NCI-H1417 (cell line): ENCODE data around the gene SMIM45.
A peak's percentile ranks its signal among the peaks of the same experiment; 100 is the strongest.

ENCODE experiments used
- DNase-seq, 3 experiments: peaks; one replicate each; lab custom pipeline; 2025; lab: John Stamatoyannopoulos, UW

Gene SMIM45

GRCh38 chr22:41969110-41969646, 17.2 kb downstream of the SMIM45 start, which contains the start of gene SEPTIN3:
SEPTIN3 (plus strand) TSS chr22:41969443; CDS start chr22:41971493, 2,050 bp downstream.
- DNase-seq: no peak

GRCh38 chr22:41970601-41971000, 18.7 kb downstream of the SMIM45 start:
- no peak for DNase-seq

DNA sequence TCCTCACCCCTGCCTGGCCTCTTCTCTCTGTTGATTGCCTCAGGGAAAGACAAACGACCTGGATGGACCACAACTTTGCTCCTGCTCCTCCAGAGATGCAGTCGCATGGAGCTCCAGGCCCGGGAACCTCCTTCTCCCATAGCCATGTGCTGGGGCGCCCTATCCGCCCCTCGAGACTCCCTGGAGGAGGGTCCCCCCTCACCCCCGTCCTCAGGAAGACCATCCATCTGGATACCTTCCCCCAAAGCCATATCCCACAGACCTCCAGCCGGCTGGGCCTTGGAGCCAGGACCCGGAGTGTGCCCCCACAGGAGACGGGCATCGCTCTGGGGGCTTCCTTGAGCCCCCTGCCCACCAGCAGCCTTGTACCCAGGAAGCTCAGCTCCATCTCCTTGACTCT, 19.5 kb downstream of the SMIM45 start:
- no peak for DNase-seq

DNA sequence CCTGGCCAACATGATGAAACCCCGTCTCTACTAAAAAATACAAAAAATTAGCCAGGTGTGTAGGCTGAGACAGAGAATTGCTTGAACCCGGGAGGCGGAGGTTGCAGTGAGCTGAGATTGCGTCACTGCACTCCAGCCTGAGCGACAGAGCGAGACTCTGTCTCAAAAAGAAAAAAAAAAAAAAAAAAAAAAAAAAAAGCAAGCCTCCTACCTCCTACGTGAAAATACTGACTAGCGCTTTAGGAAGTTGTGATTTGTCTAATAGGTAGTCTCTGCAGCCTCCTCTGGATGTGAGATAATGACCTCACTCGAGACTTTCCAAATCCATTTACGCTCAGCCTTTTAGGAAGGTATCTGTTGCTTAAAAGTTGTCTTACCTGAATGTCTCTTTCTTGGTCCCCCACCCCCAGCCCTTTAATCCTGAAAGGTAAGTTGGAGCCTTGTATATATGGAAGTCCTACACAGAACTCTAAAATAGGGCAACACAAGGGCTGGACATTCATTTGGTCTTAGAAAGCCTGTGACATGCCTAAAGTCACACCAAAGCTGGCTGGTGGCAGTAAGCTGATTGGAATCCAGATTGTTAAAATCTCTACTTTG, 22.8 kb downstream of the SMIM45 start:
- no peak for DNase-seq

GRCh38 chr22:41975299-41976069, 23.5 kb downstream of the SMIM45 start:
- DNase-seq: peak in 1 of 3 experiments; percentile 16

DNA sequence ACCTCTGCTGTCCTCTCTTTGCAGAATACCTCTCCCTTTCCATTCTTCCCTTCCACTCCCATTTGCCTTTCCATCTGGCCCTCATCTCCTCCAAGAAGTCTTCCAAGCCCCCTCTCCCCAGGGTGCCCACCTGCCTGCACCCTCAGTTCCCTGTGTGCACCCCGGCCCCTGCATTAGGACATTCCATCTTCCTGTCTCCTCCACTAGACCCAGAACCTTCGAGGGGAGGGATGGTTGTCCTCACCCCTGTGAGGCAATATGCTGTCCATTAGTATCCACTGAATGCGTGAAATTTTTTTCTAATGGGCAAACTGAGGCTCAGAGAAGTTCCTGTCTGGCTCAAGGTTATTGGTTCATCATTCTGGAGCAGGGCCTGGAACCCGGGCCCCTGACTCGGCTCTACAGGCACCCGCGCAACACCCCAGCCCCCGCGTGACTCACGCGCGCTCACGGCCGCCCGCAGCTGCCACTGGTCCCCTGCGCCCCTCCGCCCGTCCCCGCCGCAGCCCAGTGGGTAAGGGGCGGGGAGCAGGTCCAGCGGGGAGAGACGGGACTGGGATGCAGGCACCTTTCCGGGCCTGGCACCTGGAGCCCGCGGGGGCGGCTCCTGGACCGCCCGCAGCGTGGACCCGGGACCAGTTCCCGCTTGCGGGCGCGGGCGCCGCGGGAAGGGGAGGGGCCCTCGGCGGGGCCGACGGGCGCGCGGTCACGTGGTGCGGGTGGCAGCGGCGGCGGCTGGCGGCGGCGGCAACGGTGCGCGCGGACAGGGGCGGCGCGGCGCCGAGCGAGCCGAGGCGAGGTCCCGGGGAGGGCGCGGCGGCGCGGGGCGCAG, 24.3 kb downstream of the SMIM45 start:
- DNase-seq: peak; percentile 24 to 66 (median 61)

- DNase-seq: peak; percentile 13 to 70 (median 38)
These were observed 25.1 kb downstream of the SMIM45 start for GRCh38 chr22:41976961-41977566.

DNA sequence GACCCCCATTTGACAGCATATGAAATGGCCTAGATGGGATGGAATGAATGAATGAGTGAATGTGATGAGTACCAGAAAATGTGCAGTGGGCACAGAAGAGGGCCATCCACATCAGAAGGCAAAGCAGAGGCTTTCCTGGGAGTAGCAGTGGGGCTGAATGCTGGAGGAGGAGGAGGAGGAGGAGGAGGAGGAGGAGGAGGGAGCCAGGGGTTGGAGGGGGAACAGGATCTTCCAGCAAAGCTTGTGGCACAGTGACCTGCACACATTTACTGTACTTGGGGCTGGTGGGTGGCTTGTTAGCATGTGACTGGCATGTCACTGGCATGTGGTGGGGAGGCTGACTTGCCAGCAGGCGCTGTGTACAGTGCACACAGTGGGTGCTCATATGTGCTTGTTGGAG, 26.8 kb downstream of the SMIM45 start:
- no peak for DNase-seq

DNA sequence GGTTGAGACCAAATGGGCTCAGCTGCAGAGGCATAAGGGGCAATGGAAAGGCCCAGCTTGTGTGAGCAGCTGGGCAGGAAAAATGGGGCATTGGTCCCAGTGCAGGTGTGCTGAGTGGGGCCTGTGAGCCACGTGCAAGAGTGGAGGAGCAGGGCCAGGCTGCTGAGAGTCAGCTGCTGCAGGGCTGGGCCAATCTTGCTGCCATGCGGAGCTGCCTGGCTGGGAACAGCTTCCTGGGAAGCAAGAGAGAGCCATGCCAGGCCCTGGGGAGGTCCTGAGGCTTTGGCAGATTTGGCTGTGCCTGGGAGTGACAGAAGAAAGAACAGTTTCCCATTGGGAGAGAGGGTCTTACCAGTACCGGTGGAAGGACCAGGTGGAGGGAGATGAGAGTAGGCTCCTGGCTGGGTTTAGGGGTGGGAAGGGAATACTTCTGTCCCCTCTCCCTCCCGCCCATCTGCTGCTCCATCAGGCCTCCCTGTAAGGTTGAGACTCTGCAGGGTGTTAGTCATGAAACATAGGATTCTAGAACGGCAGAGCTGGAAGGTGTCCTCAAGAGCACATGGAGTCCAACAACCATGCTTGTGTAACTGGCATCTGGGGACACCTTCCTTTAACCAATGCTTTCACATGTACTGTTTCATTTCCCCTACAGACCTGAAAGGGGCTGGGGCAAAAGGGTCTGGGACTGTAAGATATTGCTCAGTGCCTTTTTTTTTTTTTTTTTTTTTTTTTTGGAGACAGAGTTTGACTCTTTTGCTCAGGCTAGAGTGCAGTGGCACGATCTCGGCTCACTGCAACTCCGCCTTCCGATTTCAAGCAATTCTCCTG, 27.7 kb downstream of the SMIM45 start:
- DNase-seq: no peak

DNA sequence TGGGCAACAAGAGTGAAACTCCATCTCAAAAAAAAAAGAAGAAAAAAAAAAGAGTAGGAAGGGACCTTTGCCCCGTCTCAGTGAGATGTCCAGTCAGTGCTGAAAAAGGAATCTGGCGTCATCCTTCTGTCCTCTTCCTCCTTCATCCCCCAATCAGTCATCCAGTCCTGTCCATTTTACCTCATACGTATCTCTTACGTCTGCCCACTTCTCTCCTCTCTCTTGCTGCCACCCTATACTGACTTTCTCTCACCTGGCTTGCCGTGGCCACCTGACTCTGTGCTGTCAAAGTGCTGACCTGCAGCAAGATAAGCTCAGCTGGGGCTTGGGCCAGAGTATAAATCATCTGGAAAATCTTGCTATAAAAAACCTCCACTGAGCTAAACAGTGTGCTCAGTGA, 30.9 kb downstream of the SMIM45 start:
- DNase-seq: no peak

GRCh38 chr22:41983513-41984405, 31.8 kb downstream of the SMIM45 start:
- DNase-seq: no peak

DNA sequence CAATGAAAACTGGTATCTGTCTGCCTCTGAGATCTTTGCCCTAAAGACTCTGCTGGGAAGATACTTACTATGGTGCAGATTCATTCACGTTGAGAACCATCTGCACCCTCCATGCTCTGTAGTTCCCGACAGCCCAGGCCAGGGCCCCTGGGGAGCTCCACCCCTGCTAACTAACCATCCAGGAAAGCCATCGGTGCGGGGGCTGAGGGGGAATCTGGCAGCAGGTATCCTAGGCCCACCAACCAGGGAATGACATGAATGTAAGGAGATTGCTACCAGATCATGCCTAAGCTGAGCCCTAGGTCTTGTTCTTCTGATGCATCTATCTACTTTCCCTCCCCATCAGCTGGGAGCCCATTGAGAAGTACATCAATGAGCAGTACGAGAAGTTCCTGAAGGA, 35.3 kb downstream of the SMIM45 start:
- DNase-seq: no peak

DNA sequence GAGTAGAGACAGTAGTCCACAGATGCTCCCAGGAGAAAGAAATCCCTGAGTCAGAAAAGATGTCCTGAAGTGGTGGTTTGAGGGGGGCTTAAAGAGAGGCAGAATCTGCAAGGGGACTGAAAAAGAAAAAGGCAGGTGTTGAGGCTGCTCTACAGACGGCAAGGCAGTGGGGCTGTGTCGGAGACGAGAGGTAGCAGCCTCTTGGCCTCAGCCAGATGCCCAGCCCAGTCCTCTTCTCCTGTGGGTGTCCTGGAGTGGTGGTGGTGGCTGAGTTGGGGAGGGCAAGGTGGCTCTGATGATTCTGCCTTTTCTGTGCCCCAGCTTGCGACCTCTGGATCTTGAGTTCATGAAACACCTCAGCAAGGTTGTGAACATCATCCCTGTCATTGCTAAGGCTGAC, 37.3 kb downstream of the SMIM45 start:
- DNase-seq: no peak

DNA sequence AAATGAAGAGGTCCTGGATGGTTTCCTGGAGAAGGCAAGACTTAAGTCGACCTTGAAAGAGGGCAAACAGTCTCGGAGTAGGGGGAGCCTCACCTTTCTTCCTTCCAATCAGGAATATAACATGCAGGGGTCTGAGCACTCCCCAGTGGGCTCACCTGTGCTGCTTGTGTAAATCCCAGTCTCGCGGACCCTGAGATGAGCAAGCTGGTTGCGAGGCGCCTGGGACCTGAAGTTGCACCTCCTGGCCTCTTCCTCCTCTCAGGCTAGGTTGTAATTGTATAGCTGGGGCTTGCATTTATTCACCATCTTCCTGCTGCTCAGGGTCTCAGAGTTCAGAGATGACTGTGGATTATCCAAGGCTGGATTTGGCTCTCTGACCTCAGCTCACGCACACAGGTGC, 39.2 kb downstream of the SMIM45 start:
- no peak for DNase-seq

- no peak for DNase-seq
These were observed 40.5 kb downstream of the SMIM45 start for GRCh38 chr22:41992496-41992895.

DNA sequence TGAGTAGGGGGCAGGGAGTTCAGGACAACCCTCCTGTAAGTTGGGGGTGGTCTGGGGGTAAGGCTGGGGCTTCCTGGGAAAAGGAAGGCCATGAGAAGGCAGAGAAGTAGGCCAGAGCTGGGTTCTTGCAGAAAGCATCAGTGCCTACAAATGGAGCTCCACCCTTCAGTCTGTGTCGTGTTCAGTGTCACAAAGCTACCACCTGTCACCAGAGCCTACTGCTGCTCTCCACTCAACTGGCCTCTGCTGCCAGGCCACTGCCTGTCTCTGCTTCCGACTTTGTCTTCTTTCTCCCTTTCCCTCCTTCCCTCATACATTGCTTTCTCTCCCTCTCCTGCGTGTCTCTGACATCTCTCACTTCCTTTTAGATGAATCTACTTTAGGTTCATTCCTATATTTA, 43.3 kb downstream of the SMIM45 start:
- DNase-seq: no peak

DNA sequence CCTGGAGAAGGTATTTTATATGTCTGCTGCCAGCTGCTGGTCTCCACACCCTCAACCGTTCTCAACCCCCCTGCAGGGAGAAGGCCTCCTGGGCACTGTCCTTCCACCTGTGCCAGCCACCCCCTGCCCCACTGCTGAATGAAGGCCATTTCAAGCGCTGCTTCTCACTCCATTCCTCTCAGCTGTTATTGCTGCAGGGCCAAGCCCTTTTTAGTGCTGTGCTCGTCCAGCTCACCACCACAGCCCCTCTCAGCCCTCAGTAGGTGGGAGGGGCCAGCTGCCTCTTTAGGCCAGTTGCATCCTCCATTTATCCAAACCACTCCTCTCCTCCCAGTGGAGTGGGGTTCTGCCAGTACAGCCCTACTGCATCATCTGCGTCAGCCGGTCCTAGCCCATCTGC, 44.9 kb downstream of the SMIM45 start:
- no peak for DNase-seq

- peak; percentile 69 to 90 (median 81) for DNase-seq
These were observed 46.7 kb downstream of the SMIM45 start, which contains the start of gene WBP2NL for GRCh38 chr22:41998361-41999261. WBP2NL (plus strand) TSS chr22:41998788; CDS start chr22:41998819, 31 bp downstream.

DNA sequence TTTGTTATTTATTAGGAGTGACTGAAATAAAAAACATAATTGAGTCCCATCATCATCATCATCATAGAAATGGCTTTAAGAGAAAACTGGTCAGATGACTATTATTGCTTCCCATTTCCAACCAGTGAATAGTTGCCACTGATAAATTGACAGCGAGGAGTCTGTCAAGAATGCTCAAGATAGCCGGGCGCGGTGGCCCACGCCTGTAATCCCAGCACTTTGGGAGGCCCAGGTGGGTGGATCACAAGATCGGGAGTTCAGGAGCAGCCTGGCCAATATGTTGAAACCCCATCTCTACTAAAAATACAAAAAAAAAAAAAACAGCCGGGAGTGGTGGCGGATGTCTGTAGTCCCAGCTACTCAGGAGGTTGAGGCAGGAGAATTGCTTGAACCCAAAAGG, 48.5 kb downstream of the SMIM45 start:
- no peak for DNase-seq
